Activated CD4-positive, CD25-positive, alpha-beta regulatory T cell treated with anti-CD3 and anti-CD28 coated beads, Interleukin-2, amount 50 U/mL, for 16 hours (primary cell): ENCODE measurements around the gene RERE.
A peak's percentile ranks its signal among the peaks of the same experiment; 100 is the strongest.

Source experiments
- DNase-seq: peaks from one replicate; pipeline ENCODE4 v3.0.0-alpha.2; 2020; ENCODE audit warnings: low read depth, low spot score

The RERE gene

DNA sequence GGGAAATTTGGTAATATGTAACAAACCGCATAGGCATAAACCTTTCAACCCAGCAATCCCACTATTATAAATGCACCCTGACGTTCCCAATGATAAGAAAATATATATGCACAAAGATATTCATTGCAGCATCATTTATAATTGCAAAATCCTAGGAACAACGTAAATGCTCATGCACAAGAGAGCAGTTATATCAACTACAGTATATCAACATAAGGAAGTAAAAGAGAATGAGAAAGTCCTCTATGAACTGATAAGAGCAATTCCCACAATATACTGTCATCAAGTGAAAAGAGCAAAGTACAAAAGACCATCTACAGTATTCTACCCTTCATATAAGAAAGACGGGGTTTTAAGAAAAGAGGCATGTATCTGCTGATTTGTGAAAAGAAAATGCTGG is 269.6 kb downstream of the RERE start:
- DNase-seq = no peak

- DNase-seq = no peak
Measured at GRCh38 chr1:8545078-8545477, 272.4 kb downstream of the RERE start.

DNA sequence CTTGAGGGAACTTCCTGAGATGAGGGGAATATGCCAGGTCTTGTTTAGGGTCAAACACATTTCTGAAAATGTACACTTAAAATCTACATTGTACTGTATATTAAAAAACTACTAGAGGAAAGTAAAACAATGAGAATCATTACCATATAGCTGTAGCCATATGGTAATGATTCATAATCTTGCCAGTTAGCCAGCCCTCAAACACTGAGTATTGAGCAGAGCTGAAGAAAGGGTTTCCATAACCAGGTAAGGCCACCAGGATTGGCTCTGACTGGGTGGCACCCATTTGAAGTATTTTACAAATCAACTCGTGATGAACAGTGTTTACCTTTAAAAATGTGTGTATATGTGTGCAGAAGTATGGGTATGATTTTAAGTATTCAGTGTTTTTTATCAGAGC is 272.8 kb downstream of the RERE start:
- DNase-seq = no peak

DNA sequence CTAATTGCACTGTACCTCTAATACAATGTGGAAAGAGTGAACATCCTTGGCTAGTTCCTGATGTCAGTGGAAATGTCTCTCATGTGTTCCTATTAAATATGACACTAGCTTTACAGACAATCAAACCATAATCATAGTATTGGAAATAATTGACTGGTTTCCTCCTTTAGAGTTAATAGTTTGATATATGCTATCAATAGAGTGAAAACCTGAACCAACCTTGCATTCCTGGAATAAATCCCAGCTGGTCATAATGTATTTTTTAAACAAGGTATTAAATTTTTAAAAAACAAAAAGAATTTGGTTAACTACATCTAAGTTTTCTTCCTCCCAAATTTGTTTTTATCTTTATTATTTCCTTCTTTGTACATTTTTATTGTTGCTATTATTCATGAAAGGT is 273.5 kb downstream of the RERE start:
- no peak for DNase-seq

DNA sequence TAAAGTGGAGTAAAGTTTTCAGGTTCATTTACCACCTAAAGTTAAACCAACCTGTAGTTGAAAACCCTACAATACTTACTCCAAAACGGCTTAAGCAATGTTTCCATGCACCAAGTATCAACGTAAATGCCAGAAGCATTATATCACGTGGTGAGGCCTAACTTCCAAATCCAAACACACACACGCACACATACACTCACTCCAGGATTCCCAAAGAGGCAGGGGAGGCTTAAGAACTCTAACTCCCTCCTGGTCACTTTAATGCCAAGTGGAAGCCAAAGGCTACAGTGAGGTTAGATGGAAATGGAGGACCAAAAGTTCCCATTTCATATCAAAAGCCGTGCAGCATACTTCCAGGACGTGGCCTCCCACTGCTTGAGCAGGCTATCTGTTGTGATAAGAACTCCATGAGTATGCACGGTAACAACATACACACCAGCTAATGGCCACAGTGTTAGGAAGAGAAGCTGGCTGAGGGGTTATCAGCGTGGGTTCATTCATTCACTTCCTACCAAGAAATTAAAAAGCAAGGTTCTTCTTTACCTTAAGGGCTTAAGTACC is 275.4 kb downstream of the RERE start:
- no peak for DNase-seq

DNA sequence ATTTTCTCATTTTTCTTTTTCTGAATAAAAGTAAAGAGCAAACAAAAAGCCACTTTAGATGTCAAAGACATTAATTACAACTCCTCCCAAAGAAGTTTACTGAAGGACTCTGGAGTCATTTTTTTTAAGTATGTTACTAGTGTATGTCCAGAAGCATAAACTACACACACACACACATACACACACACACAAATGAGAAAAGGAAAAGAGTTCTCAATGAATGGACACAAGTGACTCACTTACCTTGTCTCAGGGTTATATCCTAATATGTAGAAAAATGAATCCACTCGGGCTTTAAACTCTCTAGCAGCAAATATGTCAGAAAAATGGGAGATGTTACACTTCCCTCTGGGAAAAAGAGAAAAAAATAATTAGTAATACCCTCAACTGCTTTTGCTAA is 276.5 kb downstream of the RERE start:
- no peak for DNase-seq

- no peak for DNase-seq
Measured at GRCh38 chr1:8540261-8540941, 277.0 kb downstream of the RERE start.

- DNase-seq = no peak
Measured at GRCh38 chr1:8539683-8540082, 277.8 kb downstream of the RERE start.

- DNase-seq = no peak
Measured at GRCh38 chr1:8538502-8538901, 278.9 kb downstream of the RERE start.

DNA sequence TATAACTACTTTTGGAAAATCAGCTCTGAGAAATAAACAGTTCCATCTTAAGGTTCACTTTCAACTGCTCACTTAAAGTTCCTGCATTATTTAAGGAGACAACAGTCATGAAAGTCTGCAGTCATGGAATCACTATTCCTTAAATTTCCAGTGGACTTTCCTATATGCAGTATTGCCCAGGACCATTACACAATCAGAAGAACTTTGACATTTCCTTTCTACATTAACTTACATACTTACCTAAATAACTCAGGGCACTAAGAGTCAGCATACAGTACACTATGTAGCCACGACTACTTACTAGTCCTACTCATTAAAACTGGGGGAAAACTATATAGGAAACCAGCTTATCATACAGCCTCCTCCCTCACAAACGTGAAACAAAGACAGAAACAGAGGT is 279.4 kb downstream of the RERE start:
- DNase-seq = no peak

- DNase-seq = no peak
Measured at GRCh38 chr1:8536515-8536914, 280.9 kb downstream of the RERE start.

DNA sequence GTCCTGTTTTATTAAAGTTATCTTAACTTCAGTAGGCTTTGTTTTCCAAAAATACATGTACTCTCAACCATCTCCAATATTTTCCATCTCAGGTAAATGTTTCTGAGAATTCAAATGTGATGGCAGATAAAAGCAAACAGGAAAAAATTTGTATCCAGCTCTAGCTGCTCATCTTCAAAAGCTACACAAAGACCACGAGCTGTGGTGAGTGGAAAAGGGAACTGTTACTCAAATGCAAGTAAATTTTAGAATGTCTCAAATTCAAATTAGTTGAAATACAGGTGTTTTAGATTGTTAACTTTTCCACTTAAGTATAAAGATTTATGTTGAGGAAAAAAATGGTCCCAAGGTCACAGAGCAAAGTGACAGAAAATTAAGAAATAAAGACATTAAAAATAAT is 283.5 kb downstream of the RERE start:
- DNase-seq = no peak

- DNase-seq = no peak
Measured at GRCh38 chr1:8533124-8533523, 284.3 kb downstream of the RERE start.

DNA sequence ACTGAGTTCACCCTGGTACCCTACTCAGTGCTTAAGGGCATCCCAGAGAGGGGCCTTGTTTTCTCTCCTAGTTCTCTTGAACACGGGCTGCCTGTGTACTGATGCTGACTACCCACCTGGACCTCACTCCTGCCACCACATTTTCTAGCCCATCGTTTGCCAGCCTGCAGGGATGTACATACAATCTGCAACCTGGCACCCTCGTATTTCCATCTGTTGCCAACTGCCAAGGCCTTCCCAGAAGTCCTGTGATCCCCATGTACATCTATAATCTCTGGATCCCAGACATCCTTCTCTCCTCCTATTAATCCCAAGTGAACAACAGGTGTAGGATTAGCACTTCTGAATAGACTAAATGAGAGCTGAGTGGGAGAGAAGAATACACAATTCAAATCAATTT is 287.5 kb downstream of the RERE start:
- DNase-seq = no peak

DNA sequence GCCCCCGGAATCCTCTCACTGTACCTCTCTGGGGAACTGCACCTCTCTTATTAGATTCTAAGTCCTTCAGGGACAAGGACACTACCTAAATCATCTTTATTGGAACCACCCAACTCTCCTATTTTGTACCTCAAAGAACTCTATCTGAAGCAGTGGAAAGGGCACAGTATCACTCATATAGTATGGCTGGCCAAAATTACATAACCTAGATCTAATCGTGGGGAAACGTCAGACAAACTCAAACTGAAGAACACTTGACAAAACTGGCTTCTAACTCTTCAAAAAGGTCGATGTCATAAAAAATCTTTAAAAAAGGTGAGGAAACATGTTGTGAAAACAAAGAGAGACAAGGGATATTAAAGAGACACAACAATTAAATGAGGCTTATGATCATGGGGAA is 289.5 kb downstream of the RERE start:
- DNase-seq = no peak

GRCh38 chr1:8525558-8526275 is 291.7 kb downstream of the RERE start:
- peak; percentile 38 for DNase-seq

- DNase-seq = peak; percentile 3
Measured at GRCh38 chr1:8525216-8525557, 292.3 kb downstream of the RERE start.

- DNase-seq = no peak
Measured at GRCh38 chr1:8524627-8525157, 292.7 kb downstream of the RERE start.

- no peak for DNase-seq
Measured at GRCh38 chr1:8523666-8524206, 293.7 kb downstream of the RERE start.

GRCh38 chr1:8520483-8520966 is 296.9 kb downstream of the RERE start:
- no peak for DNase-seq

GRCh38 chr1:8519167-8519566 is 298.3 kb downstream of the RERE start:
- DNase-seq = no peak

DNA sequence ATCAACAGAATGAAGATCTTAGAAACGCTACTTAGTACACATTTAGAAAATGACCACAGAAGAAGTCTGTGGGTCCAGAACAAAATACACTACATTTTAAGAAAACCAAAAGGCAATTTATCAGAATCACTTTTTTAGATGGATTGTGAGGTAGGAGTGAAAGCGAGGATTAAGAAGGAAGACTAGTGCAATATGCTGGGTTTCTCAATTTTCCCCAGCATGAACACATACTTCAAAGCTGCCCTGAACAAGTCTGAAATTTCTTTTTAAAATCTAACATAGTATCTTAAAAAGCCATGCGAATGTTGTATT is 299.0 kb downstream of the RERE start:
- DNase-seq = no peak
